ENCODE measurements around the gene HEYL. TPM values are rescaled to one million over a fixed set of nuclear protein-coding genes. Genes with fewer than 3 reads are reported as not detected.
"Not testable (repeated sequence)": the region's sequence is repeated elsewhere in the genome, so short reads cannot be mapped to it uniquely, and the experiment has no call there.

The HEYL gene
- total RNA-seq, 1 experiment from 2014 or later: 0.94 TPM

GRCh38 chr1:39620659-39621165 lies 18.7 kb downstream of the HEYL start:
- Histone ChIP-seq H3K36me3 (replicated peaks; ENCODE audit: control insufficient read depth, insufficient read depth, low read length) (no peaks in the 10 kb centered on the region), H3K27me3 (ENCODE audit: control insufficient read depth, insufficient read depth, low read length) (peaks cover 18% of the 10 kb centered on the region), H3K4me3 (ENCODE audit: insufficient read depth, low read depth, low read length) (no peak overlapping the region)
- no peak for DNase-seq

GRCh38 chr1:39617488-39618049 lies 21.9 kb downstream of the HEYL start:
- no peak for DNase-seq

GRCh38 chr1:39615086-39615673 lies 24.3 kb downstream of the HEYL start:
- peak; percentile 68 for DNase-seq
- no peak overlapping the region for H3K4me3 ChIP-seq (ENCODE audit: insufficient read depth, low read depth, low read length)
- H3K27me3 ChIP-seq (ENCODE audit: control insufficient read depth, insufficient read depth, low read length): peaks cover 9% of the 10 kb centered on the region; the same call in 1 of the 2 replicates
- H3K36me3 ChIP-seq (replicated peaks; ENCODE audit: control insufficient read depth, insufficient read depth, low read length): no peaks in the 10 kb centered on the region

More at GRCh38 chr1:39617488-39618049, 21.9 kb downstream of the HEYL start:
- no peak overlapping the region for H3K4me3 ChIP-seq (ENCODE audit: insufficient read depth, low read depth, low read length)
- peaks cover 2% of the 10 kb centered on the region; the same call in 1 of the 2 replicates for H3K27me3 ChIP-seq (ENCODE audit: control insufficient read depth, insufficient read depth, low read length)
- H3K36me3 ChIP-seq (replicated peaks; ENCODE audit: control insufficient read depth, insufficient read depth, low read length): no peaks in the 10 kb centered on the region

- Histone ChIP-seq H3K4me3 (ENCODE audit: insufficient read depth, low read depth, low read length) (no peak overlapping the region), H3K27me3 (ENCODE audit: control insufficient read depth, insufficient read depth, low read length) (peaks cover 14% of the 10 kb centered on the region; the same call in 1 of the 2 replicates), H3K36me3 (replicated peaks; ENCODE audit: control insufficient read depth, insufficient read depth, low read length) (no peaks in the 10 kb centered on the region)
- no peak for DNase-seq
Observed at GRCh38 chr1:39614488-39614887, 25.0 kb downstream of the HEYL start.

GRCh38 chr1:39613250-39613649 lies 26.2 kb downstream of the HEYL start:
- DNase-seq: no peak
- no peak overlapping the region for H3K4me3 ChIP-seq (ENCODE audit: insufficient read depth, low read depth, low read length)
- H3K36me3 ChIP-seq (replicated peaks; ENCODE audit: control insufficient read depth, insufficient read depth, low read length): no peaks in the 10 kb centered on the region
- H3K27me3 ChIP-seq (ENCODE audit: control insufficient read depth, insufficient read depth, low read length): peaks cover 18% of the 10 kb centered on the region; the same call in 1 of the 2 replicates

- H3K4me3 ChIP-seq (ENCODE audit: insufficient read depth, low read depth, low read length): peak overlapping the region; percentile 50
- peaks cover 15% of the 10 kb centered on the region; the same call in 1 of the 2 replicates for H3K27me3 ChIP-seq (ENCODE audit: control insufficient read depth, insufficient read depth, low read length)
- H3K36me3 ChIP-seq (replicated peaks; ENCODE audit: control insufficient read depth, insufficient read depth, low read length): no peaks in the 10 kb centered on the region
- peak; percentile 98 for DNase-seq
Observed at GRCh38 chr1:39609618-39610331, 29.7 kb downstream of the HEYL start.

GRCh38 chr1:39608921-39609320 lies 30.5 kb downstream of the HEYL start:
- Histone ChIP-seq H3K4me3 (ENCODE audit: insufficient read depth, low read depth, low read length) (no peak overlapping the region), H3K36me3 (replicated peaks; ENCODE audit: control insufficient read depth, insufficient read depth, low read length) (no peaks in the 10 kb centered on the region), H3K27me3 (ENCODE audit: control insufficient read depth, insufficient read depth, low read length) (peaks cover 15% of the 10 kb centered on the region; the same call in 1 of the 2 replicates)
- no peak for DNase-seq

- not testable (repeated sequence) for H3K36me3 ChIP-seq (replicated peaks; ENCODE audit: control insufficient read depth, insufficient read depth, low read length); DNase-seq; H3K27me3 ChIP-seq (ENCODE audit: control insufficient read depth, insufficient read depth, low read length); H3K4me3 ChIP-seq (ENCODE audit: insufficient read depth, low read depth, low read length)
Observed at GRCh38 chr1:39603677-39604076, 35.8 kb downstream of the HEYL start.

GRCh38 chr1:39601667-39602255 lies 37.7 kb downstream of the HEYL start:
- not testable (repeated sequence) for DNase-seq; H3K27me3 ChIP-seq (ENCODE audit: control insufficient read depth, insufficient read depth, low read length); H3K36me3 ChIP-seq (replicated peaks; ENCODE audit: control insufficient read depth, insufficient read depth, low read length); H3K4me3 ChIP-seq (ENCODE audit: insufficient read depth, low read depth, low read length)

GRCh38 chr1:39596163-39596562 lies 43.3 kb downstream of the HEYL start:
- H3K36me3 ChIP-seq (replicated peaks; ENCODE audit: control insufficient read depth, insufficient read depth, low read length): no peaks in the 10 kb centered on the region
- no peak for DNase-seq
- peaks cover 17% of the 10 kb centered on the region for H3K27me3 ChIP-seq (ENCODE audit: control insufficient read depth, insufficient read depth, low read length)
- H3K4me3 ChIP-seq (ENCODE audit: insufficient read depth, low read depth, low read length): no peak overlapping the region

- Histone ChIP-seq H3K27me3 (ENCODE audit: control insufficient read depth, insufficient read depth, low read length) (peaks cover 18% of the 10 kb centered on the region), H3K4me3 (ENCODE audit: insufficient read depth, low read depth, low read length) (no peak overlapping the region), H3K36me3 (replicated peaks; ENCODE audit: control insufficient read depth, insufficient read depth, low read length) (no peaks in the 10 kb centered on the region)
- DNase-seq: no peak
Observed at GRCh38 chr1:39593386-39593785, 46.1 kb downstream of the HEYL start.

- H3K4me3 ChIP-seq (ENCODE audit: insufficient read depth, low read depth, low read length): no peak overlapping the region
- H3K36me3 ChIP-seq (replicated peaks; ENCODE audit: control insufficient read depth, insufficient read depth, low read length): no peaks in the 10 kb centered on the region
- peaks cover 18% of the 10 kb centered on the region for H3K27me3 ChIP-seq (ENCODE audit: control insufficient read depth, insufficient read depth, low read length)
- DNase-seq: no peak
Observed at GRCh38 chr1:39592069-39592468, 47.4 kb downstream of the HEYL start.

- no peaks in the 10 kb centered on the region for H3K36me3 ChIP-seq (replicated peaks; ENCODE audit: control insufficient read depth, insufficient read depth, low read length)
- no peak for DNase-seq
- H3K4me3 ChIP-seq (ENCODE audit: insufficient read depth, low read depth, low read length): no peak overlapping the region
- H3K27me3 ChIP-seq (ENCODE audit: control insufficient read depth, insufficient read depth, low read length): peaks cover 11% of the 10 kb centered on the region
Observed at GRCh38 chr1:39590546-39590945, 48.9 kb downstream of the HEYL start.

- Histone ChIP-seq H3K36me3 (replicated peaks; ENCODE audit: control insufficient read depth, insufficient read depth, low read length) (no peaks in the 10 kb centered on the region), H3K4me3 (ENCODE audit: insufficient read depth, low read depth, low read length) (no peak overlapping the region), H3K27me3 (ENCODE audit: control insufficient read depth, insufficient read depth, low read length) (peaks cover 1% of the 10 kb centered on the region; the same call in 1 of the 2 replicates)
- no peak for DNase-seq
Observed at GRCh38 chr1:39585933-39586332, 53.5 kb downstream of the HEYL start.
